ENCODE data around the gene TRIM2.

GRCh38 chr4:153346031-153346430 is 141.8 kb downstream of the TRIM2 start:
- no peak for TF ChIP-seq EZH2 (optimal IDR thresholded peaks at IDR 0.05; ENCODE audit: low read depth, low read length)
- TF ChIP-seq EZH2phosphoT487 (IDR thresholded peaks at IDR 0.05; ENCODE audit: low read length): no peak
